NCI-H446 (cell line): ENCODE measurements around the gene HNRNPM.
A peak's percentile ranks its signal among the peaks of the same experiment; 100 is the strongest.
"Not testable (repeated sequence)": the region's sequence is repeated elsewhere in the genome, so short reads cannot be mapped to it uniquely, and the experiment has no call there.

Experiments
- DNase-seq, 2 experiments: peaks; one replicate each; lab custom pipeline; 2025; lab: John Stamatoyannopoulos, UW

Gene HNRNPM

GRCh38 chr19:8426283-8426682 lies 18.5 kb upstream of the HNRNPM start:
- DNase-seq = no peak

- DNase-seq = no peak
These were observed 15.7 kb upstream of the HNRNPM start for GRCh38 chr19:8429044-8429443.

GRCh38 chr19:8429826-8430225 lies 14.9 kb upstream of the HNRNPM start:
- DNase-seq = no peak

GRCh38 chr19:8430650-8431049 lies 14.1 kb upstream of the HNRNPM start:
- DNase-seq = no peak

- DNase-seq = no peak
These were observed 6.5 kb upstream of the HNRNPM start for GRCh38 chr19:8438236-8438635.

- DNase-seq = no peak
These were observed 2.8 kb upstream of the HNRNPM start for GRCh38 chr19:8441725-8442544.

- DNase-seq = not testable (repeated sequence)
These were observed 567 bp upstream of the HNRNPM start for GRCh38 chr19:8444140-8444676.

- peak in 1 of 2 experiments; percentile 35 for DNase-seq
These were observed 770 bp downstream of the HNRNPM start for GRCh38 chr19:8445488-8446001.

GRCh38 chr19:8446061-8446709 lies 1.4 kb downstream of the HNRNPM start:
- DNase-seq = no peak

GRCh38 chr19:8449830-8450229 lies 5.1 kb downstream of the HNRNPM start:
- no peak for DNase-seq

GRCh38 chr19:8451377-8451776 lies 6.6 kb downstream of the HNRNPM start:
- DNase-seq = no peak

- DNase-seq = no peak
These were observed 7.1 kb downstream of the HNRNPM start for GRCh38 chr19:8451885-8452284.

- no peak for DNase-seq
These were observed 7.8 kb downstream of the HNRNPM start for GRCh38 chr19:8452446-8453123.

GRCh38 chr19:8453616-8454015 lies 8.8 kb downstream of the HNRNPM start:
- DNase-seq = no peak

GRCh38 chr19:8454218-8454617 lies 9.4 kb downstream of the HNRNPM start:
- no peak for DNase-seq

- DNase-seq = no peak
These were observed 10.2 kb downstream of the HNRNPM start for GRCh38 chr19:8455018-8455417.

- DNase-seq = no peak
These were observed 11.3 kb downstream of the HNRNPM start for GRCh38 chr19:8456064-8456463.

- no peak for DNase-seq
These were observed 12.4 kb downstream of the HNRNPM start for GRCh38 chr19:8457209-8457608.

- DNase-seq = no peak
These were observed 13.1 kb downstream of the HNRNPM start for GRCh38 chr19:8457827-8458226.

- DNase-seq = no peak
These were observed 13.6 kb downstream of the HNRNPM start for GRCh38 chr19:8458380-8458779.

- no peak for DNase-seq
These were observed 14.3 kb downstream of the HNRNPM start for GRCh38 chr19:8459095-8459494.

- DNase-seq = no peak
These were observed 14.9 kb downstream of the HNRNPM start for GRCh38 chr19:8459520-8460270.
